Measurements from ENCODE around the gene NDUFA5.

Gene NDUFA5

GRCh38 chr7:123522066-123522465, 35.6 kb downstream of the NDUFA5 start:
- H3K36me3 Mint-ChIP-seq (ENCODE audit: low read depth) = peaks cover 5% of the 10 kb centered on the region
- TF ChIP-seq CTCF (IDR thresholded peaks at IDR 0.05; ENCODE audit: unreplicated experiment in 3 of 3) = no peak

GRCh38 chr7:123505221-123505620, 52.4 kb downstream of the NDUFA5 start:
- H3K9me3 Mint-ChIP-seq = peaks cover 19% of the 10 kb centered on the region
- no peaks in the 10 kb centered on the region for H3K27me3 Mint-ChIP-seq (ENCODE audit: low read depth)
- no peak overlapping the region for H3K4me3 Mint-ChIP-seq
- TF ChIP-seq CTCF (IDR thresholded peaks at IDR 0.05; ENCODE audit: unreplicated experiment in 3 of 3) = no peak
- H3K4me1 Mint-ChIP-seq = peaks cover 11% of the 10 kb centered on the region
- H3K36me3 Mint-ChIP-seq (ENCODE audit: low read depth) = peaks cover 38% of the 10 kb centered on the region
- H3K27ac Mint-ChIP-seq = no peak overlapping the region

More at GRCh38 chr7:123522066-123522465, 35.6 kb downstream of the NDUFA5 start:
- no peak overlapping the region for H3K4me3 Mint-ChIP-seq
- no peaks in the 10 kb centered on the region for H3K4me1 Mint-ChIP-seq
- H3K9me3 Mint-ChIP-seq = no peaks in the 10 kb centered on the region
- H3K27me3 Mint-ChIP-seq (ENCODE audit: low read depth) = no peaks in the 10 kb centered on the region
- H3K27ac Mint-ChIP-seq = peak overlapping the region; percentile 76 to 89 (median 86)

- peaks cover 30% of the 10 kb centered on the region for H3K36me3 Mint-ChIP-seq (ENCODE audit: low read depth)
These were observed 55.4 kb downstream of the NDUFA5 start for GRCh38 chr7:123502201-123502600.

GRCh38 chr7:123500878-123501489, 56.6 kb downstream of the NDUFA5 start:
- no peaks in the 10 kb centered on the region for H3K27me3 Mint-ChIP-seq (ENCODE audit: low read depth)
- H3K4me1 Mint-ChIP-seq = peaks cover 16% of the 10 kb centered on the region
- TF ChIP-seq CTCF (IDR thresholded peaks at IDR 0.05; ENCODE audit: unreplicated experiment in 3 of 3) = no peak
- H3K4me3 Mint-ChIP-seq = no peak overlapping the region
- H3K36me3 Mint-ChIP-seq (ENCODE audit: low read depth) = peaks cover 19% of the 10 kb centered on the region
- peaks cover 15% of the 10 kb centered on the region for H3K9me3 Mint-ChIP-seq
- peak overlapping the region in 1 of 3 experiments; percentile 54 for H3K27ac Mint-ChIP-seq

More at GRCh38 chr7:123502201-123502600, 55.4 kb downstream of the NDUFA5 start:
- Mint-ChIP-seq H3K27me3 (ENCODE audit: low read depth) (no peaks in the 10 kb centered on the region), H3K9me3 (peaks cover 19% of the 10 kb centered on the region), H3K27ac (peak overlapping the region; percentile 10 to 73 (median 54)), H3K4me3 (no peak overlapping the region), H3K4me1 (peaks cover 16% of the 10 kb centered on the region)
- TF ChIP-seq CTCF (IDR thresholded peaks at IDR 0.05; ENCODE audit: unreplicated experiment in 3 of 3) = no peak

GRCh38 chr7:123499211-123499970, 58.2 kb downstream of the NDUFA5 start:
- no peaks in the 10 kb centered on the region for H3K27me3 Mint-ChIP-seq (ENCODE audit: low read depth)
- peaks cover 16% of the 10 kb centered on the region for H3K4me1 Mint-ChIP-seq
- no peak overlapping the region for H3K27ac Mint-ChIP-seq
- H3K4me3 Mint-ChIP-seq = no peak overlapping the region
- no peak for TF ChIP-seq CTCF (IDR thresholded peaks at IDR 0.05; ENCODE audit: unreplicated experiment in 3 of 3)
- peaks cover 8% of the 10 kb centered on the region for H3K36me3 Mint-ChIP-seq (ENCODE audit: low read depth)
- H3K9me3 Mint-ChIP-seq = peaks cover 6% of the 10 kb centered on the region

Measured in nephron (organoid).